HG03066 (cell line): ENCODE data around the gene DIAPH3.
"Not testable (repeated sequence)": the region's sequence is repeated elsewhere in the genome, so short reads cannot be mapped to it uniquely, and the experiment has no call there.

ENCODE experiments used
- ATAC-seq: cut with Tn5 transposase; IDR thresholded peaks from one replicate; pipeline ENCODE4 v1.9.1; 2021; ENCODE audit warnings: low read depth; ENCODE audit not compliant: unreplicated experiment

The DIAPH3 gene

DNA sequence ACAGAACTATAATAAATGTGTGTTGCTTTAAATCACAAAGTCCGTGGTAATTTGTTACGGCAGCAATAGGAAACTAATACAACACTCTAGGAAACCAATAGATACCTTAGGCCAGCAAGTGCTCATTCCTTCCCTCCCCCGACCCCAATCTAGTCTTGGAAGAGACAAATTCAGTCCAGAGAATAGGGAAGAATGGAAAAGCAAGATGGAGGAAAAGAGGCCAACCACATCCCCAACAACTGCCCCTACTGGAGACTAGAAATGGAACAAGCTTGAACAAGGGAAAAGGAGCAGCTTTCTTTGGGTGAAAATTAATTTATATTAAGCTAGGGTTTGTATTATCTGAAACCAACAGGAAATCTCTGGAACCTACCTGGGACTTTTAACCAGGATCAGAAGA, 54.4 kb downstream of the DIAPH3 start:
- ATAC-seq: no peak

GRCh38 chr13:60108589-60108988, 55.1 kb downstream of the DIAPH3 start:
- no peak for ATAC-seq

- no peak for ATAC-seq
These were observed 63.9 kb downstream of the DIAPH3 start for GRCh38 chr13:60099631-60100420.

GRCh38 chr13:60095300-60095699, 68.4 kb downstream of the DIAPH3 start:
- no peak for ATAC-seq

GRCh38 chr13:60094385-60095088, 69.2 kb downstream of the DIAPH3 start:
- no peak for ATAC-seq

DNA sequence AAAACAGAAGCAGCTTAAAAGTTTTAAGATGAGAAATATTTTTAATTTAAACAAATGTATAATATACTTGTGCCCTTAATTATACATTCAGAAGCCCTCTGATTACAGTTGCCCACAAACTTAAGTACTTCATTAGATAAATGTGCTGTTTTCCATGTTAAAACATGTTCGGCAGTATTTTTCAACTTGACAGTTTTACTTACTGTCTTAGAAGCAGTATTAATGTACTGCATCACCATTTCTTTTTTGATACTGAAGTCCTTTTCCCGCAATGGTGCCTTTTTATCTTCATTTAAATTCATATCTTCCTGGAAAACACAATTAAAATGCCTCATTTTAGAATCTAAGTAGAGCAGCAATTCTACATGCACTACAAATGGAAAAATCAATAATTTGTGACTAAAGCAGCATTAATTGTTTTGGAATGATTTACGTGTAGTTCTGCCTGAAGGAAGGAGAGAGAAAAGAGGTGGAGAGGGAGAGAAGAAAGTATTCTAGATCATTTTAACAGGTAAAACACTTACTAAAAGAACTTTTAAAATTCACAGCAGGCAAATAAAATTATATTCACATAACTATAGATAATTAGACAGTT, 70.2 kb downstream of the DIAPH3 start:
- no peak for ATAC-seq

- no peak for ATAC-seq
These were observed 72.2 kb downstream of the DIAPH3 start for GRCh38 chr13:60091573-60091972.

GRCh38 chr13:60090574-60090973, 73.2 kb downstream of the DIAPH3 start:
- ATAC-seq: no peak

GRCh38 chr13:60083780-60084179, 79.9 kb downstream of the DIAPH3 start:
- not testable (repeated sequence) for ATAC-seq

DNA sequence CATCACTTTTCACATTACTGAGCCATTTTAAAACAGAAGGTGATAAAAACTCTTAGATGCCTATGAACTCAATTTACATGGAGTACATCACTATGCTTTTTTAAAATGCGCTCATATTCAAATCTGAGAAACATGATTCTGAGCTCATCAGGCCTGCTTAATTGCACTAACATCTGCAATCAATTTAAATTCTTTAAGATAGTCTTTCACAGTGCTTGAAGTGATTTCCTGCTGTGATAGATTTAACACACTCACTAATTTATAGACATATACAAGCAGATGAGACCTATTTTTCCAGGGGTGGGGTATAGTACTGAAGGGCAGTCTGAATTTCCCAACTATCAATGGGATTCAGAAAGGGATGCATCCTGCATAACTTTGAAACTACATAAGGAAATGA, 82.9 kb downstream of the DIAPH3 start:
- no peak for ATAC-seq

DNA sequence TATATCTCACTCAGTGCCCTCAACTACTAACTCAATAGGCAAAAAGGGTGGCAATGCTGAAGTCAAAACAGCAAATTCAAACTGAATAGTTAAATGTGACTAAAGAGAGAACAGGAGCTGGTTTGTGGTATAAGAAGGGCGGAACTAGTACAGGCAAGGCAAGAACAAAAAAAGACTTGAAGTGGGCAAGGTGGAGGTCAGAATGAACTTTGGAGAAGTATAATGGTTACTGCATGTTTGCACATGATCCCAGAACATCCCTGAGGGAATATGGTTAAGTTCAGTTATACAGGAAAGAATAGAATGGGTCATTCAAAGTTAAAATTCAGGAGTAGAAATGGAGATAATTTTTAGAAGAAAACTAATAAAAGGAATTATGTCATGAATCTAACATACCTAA, 85.5 kb downstream of the DIAPH3 start:
- no peak for ATAC-seq

- ATAC-seq: no peak
These were observed 87.9 kb downstream of the DIAPH3 start for GRCh38 chr13:60075850-60076249.

DNA sequence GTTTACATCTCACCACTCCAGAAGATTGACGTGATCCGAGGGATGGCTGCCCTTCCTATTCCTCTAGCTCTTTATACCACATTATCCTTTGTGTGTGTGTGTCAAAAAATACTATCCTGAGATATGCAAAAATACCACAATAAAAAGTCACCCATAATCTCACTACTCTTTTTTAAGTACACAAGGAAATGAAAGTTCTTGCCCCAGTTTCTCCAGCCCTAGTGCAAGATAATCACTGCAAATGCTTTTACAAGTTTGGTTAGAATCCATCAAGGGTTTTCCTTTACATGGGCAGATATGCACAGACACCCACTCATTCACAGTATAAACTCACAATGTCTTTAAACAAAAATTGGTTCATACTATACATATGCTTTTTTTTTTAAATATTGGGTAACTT, 89.3 kb downstream of the DIAPH3 start:
- ATAC-seq: no peak

GRCh38 chr13:60066226-60066625, 97.5 kb downstream of the DIAPH3 start:
- ATAC-seq: no peak

DNA sequence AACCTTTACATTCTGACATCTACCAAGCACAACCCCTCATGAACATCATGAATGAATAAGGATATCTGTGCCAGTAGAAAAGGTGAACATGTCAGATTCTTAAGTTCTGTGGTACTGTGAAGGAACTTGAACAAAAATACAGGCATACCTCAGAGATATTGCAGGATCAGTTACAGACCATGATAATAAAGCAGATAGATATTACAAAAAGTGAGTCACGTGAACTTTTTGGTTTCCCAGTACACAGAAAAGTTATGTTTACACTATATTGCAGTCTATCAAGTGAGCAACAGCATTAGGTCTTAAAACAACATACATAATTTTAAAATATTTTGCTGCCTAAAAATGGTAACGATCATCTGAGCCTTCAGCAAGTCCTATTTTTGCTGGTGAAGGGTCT, 101.2 kb downstream of the DIAPH3 start:
- ATAC-seq: no peak

- no peak for ATAC-seq
These were observed 102.0 kb downstream of the DIAPH3 start for GRCh38 chr13:60061737-60062136.

DNA sequence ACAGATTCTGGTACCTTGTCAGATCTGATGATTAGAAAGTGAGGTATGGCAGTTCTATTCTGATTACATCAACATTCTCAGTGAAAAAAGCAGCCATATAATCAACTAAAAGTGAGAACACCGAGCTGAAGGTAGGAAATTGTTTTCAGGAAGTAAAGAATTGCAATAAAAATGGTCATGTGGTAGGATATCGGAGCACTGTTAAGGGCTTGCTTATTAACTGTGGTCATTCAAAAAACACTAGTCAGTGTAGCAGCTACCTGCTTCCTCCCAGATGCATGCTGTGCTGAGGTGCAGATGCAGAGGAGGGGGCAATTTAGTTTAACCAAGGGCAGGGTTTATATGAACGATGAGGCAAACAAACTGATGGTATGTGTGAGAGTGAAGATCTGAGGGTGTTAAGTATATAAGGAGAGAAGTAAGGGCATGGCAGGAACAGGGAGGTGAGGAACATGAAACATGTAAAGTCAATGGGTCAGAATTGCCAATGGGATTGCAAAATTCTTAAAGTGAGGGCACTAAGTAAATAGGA, 111.9 kb downstream of the DIAPH3 start:
- ATAC-seq: no peak

- not testable (repeated sequence) for ATAC-seq
These were observed 115.4 kb downstream of the DIAPH3 start for GRCh38 chr13:60048353-60048752.

DNA sequence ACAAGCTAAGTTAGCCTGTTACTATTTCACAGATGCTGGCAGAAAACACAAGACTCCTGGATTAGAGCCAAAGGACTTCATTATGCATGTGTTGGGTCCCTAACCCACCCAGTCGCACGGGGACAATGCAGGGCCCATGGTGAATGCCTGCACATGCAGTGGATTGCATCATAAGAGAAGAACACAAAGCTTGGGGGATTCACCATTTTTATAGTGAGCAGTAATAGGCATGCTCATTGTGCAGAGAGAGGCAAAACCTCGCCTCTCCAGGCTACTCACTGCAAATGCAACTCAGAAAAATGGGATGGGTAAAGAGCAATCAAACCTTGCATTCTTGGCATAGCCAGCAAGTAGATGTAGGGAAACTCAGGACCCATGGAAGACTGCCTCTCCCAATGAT, 115.8 kb downstream of the DIAPH3 start:
- ATAC-seq: no peak

DNA sequence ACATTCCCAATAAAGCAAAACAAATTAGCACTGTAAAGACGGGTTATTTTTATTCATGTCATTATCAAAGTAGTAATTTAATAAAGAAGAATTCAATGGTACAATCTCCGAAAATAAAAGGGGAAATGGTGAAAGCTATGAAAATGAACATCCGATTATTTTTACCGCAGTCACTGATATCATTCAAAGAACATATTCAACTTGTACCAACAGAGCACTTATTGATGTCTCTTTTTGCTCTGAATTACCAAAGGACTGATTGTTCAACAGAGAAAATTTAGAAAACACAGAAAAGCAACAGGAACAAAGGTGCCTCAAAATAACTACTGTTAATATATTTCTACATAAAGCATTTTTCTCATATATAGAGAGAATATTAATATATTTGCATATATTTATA, 119.4 kb downstream of the DIAPH3 start:
- no peak for ATAC-seq

DNA sequence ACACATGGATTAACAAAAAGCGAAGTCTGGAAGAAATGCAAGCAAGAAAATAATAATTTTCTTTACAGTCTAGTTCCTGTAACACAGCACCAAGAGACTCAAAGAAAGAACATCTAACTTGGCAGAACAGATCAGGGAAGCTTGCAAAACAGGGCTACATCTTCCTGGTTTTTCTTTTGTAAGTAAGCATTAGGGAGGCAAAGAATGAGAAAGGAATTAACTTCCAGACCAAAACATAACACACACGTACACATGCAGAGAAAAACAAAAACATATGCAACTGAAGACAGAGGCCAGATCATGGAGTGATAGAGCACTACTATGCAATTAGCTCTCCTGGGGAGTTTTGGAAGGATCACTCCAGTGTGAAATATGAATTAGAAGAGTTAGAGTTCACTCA, 120.5 kb downstream of the DIAPH3 start:
- ATAC-seq: no peak
